Chondrocyte (in vitro differentiated cells): ENCODE results near the gene RAD18. TPM values are rescaled to one million over a fixed set of nuclear protein-coding genes. Genes with fewer than 3 reads are reported as not detected.

Experiments used
- DNase-seq: peaks from one replicate; pipeline ENCODE4 v3.0.0; 2021; ENCODE audit warnings: mixed read lengths, low spot score
- H3K27ac Mint-ChIP-seq: one replicate; pipeline ENCODE4 v1.8.0; 2021; ENCODE audit warnings: mild to moderate bottlenecking, moderate library complexity, mixed read lengths; ENCODE audit not compliant: unreplicated experiment
- H3K27me3 Mint-ChIP-seq: 2 replicates; pipeline ENCODE4 v1.8.0; 2021; ENCODE audit warnings: low read depth, mixed read lengths
- H3K36me3 Mint-ChIP-seq: 2 replicates; pipeline ENCODE4 v1.8.0; 2021; ENCODE audit warnings: low read depth, mixed read lengths
- H3K4me1 Mint-ChIP-seq: 2 replicates; pipeline ENCODE4 v1.8.0; 2021; ENCODE audit warnings: low read depth, mild to moderate bottlenecking, mixed read lengths
- H3K4me3 Mint-ChIP-seq: one replicate; pipeline ENCODE4 v1.8.0; 2021; ENCODE audit warnings: mild to moderate bottlenecking, moderate library complexity, mixed read lengths; ENCODE audit not compliant: unreplicated experiment
- H3K9me3 Mint-ChIP-seq: 2 replicates; pipeline ENCODE4 v1.8.0; 2021; ENCODE audit warnings: low read depth, mixed read lengths
- CTCF ChIP-seq: fragments of 200-600 bp; sonication (generic); IDR thresholded peaks from 2 replicates; pipeline ENCODE4 v1.5.0; 2021; ENCODE audit warnings: antibody characterized with exemption, mild to moderate bottlenecking, moderate library complexity
- total RNA-seq: library from RNA; stranded (reverse); gene quantifications from 3 replicates; pipeline ENCODE4 v1.2.1, GENCODE V29; 2021

The RAD18 gene
- total RNA-seq, 1 donor from 2014 or later, result 9.7 TPM

DNA sequence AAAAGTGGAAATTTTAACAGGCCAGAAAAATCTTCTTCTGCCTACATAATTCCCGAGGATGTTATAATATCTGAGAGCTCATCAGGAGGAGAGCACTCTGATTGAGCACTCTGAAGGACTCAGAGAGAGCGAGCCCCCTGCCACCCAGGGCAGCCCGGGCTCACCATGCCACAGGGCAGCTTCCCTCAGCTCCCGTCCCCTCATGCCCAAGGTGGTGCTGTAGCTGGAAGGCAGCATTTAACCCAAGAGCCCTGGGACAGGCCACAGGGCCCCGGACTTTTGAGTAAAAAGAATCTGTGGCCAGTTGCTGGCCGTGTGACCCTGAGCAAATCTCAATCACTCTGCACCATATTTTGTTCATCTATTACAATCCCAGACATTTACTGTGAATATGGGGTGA lies 23.5 kb upstream of the RAD18 start:
- no peaks in the 10 kb centered on the region for H3K9me3 Mint-ChIP-seq
- H3K27me3 Mint-ChIP-seq, result no peaks in the 10 kb centered on the region
- no peaks in the 10 kb centered on the region for H3K36me3 Mint-ChIP-seq
- H3K4me1 Mint-ChIP-seq, result peaks cover 17% of the 10 kb centered on the region
- H3K27ac Mint-ChIP-seq, result no peak overlapping the region
- no peak overlapping the region for H3K4me3 Mint-ChIP-seq
- TF ChIP-seq CTCF, result no peak
- no peak for DNase-seq

DNA sequence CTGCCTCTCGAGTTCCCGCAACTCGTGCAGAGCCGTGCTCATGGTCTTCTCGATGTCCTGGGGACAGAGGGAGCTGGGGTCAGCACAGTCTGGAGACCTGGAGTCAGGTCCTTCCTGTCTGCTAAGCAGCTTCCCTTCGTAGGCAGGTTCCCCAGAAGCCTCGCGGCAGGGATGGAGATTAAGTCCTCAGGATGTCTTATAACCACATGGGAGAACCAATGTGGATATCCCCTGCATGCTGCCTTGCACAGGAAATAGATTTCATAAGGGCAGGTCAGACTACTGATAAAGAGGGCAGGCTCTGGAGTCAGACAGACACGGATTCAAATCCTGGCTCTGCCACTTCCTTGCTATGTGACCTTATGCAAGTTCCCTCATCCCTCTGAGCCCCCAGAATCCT lies 22.6 kb upstream of the RAD18 start:
- no peak for TF ChIP-seq CTCF
- Mint-ChIP-seq H3K27me3 (peaks cover 3% of the 10 kb centered on the region), H3K36me3 (no peaks in the 10 kb centered on the region), H3K9me3 (no peaks in the 10 kb centered on the region), H3K27ac (no peak overlapping the region), H3K4me3 (no peak overlapping the region), H3K4me1 (peaks cover 17% of the 10 kb centered on the region)
- no peak for DNase-seq

DNA sequence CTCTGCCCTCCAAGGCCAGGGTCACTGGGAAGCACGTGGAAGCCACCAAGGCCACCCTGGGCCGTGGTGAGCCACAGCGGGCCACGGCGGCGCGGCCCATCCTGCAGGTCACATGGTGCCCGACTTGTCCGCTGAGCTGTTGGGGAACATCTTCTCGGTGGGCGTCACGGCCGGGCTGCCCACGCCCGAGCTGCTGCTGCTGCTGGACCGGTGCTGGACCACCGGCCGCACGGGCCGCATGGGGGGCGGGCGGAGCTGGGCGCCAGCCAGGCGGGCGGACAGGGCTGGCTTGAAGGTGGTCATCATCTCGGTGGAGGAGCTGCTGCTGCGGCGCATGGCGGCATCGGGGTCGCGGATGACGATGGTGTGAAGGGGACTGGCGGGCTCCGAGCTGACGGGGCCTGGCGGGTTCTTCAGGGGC lies 22.1 kb upstream of the RAD18 start:
- Mint-ChIP-seq H3K27ac (no peak overlapping the region), H3K27me3 (peaks cover 5% of the 10 kb centered on the region), H3K4me1 (peaks cover 17% of the 10 kb centered on the region), H3K9me3 (no peaks in the 10 kb centered on the region), H3K36me3 (no peaks in the 10 kb centered on the region), H3K4me3 (no peak overlapping the region)
- no peak for DNase-seq
- no peak for TF ChIP-seq CTCF

DNA sequence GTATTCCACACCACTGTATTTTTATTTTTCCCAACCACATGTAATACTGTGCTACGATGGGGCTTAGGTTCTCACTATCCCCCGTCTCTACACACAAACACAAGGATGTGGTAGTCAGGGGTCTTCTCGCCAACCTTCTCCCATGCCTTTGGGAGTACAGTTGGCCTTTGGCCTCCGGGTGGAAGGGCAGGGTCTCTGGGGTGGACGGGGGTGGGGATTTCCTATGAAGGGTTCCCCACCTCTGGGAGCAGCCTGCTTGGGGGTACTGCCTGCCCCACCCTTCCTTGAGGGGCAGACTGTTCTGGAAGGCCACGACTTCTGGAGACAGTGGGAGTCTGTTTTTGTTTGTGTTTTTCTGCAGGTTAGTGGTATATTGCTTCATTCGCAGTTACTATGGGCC lies 21.3 kb upstream of the RAD18 start:
- Mint-ChIP-seq H3K27ac (no peak overlapping the region), H3K27me3 (peaks cover 10% of the 10 kb centered on the region), H3K4me3 (no peak overlapping the region), H3K36me3 (peaks cover 2% of the 10 kb centered on the region), H3K9me3 (no peaks in the 10 kb centered on the region), H3K4me1 (peaks cover 17% of the 10 kb centered on the region)
- no peak for DNase-seq
- no peak for TF ChIP-seq CTCF

DNA sequence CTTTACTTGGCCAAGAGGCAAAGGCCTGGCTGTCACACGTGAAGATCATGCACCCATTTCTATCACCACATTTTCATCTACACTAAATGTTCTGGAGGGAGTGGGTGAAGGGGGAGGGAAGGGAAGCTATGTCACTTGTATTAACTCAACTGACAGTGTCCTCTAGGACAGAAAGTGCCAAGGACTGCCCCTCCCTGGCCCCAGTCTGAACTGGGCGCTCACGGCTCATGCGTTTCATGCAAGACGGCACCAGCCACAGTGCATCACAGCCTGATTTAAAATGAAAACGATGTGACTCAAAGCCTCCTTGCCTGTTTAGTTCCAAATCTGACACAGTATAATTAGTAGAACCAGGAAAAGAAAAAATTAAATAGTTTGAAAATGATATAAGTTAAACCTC lies 20.8 kb upstream of the RAD18 start:
- Mint-ChIP-seq H3K4me3 (no peak overlapping the region), H3K4me1 (peaks cover 13% of the 10 kb centered on the region), H3K27ac (no peak overlapping the region), H3K36me3 (peaks cover 5% of the 10 kb centered on the region), H3K9me3 (peaks cover 3% of the 10 kb centered on the region), H3K27me3 (peaks cover 10% of the 10 kb centered on the region)
- no peak for TF ChIP-seq CTCF
- DNase-seq, result no peak
